Measurements from ENCODE around the gene PTH1R.

DNA sequence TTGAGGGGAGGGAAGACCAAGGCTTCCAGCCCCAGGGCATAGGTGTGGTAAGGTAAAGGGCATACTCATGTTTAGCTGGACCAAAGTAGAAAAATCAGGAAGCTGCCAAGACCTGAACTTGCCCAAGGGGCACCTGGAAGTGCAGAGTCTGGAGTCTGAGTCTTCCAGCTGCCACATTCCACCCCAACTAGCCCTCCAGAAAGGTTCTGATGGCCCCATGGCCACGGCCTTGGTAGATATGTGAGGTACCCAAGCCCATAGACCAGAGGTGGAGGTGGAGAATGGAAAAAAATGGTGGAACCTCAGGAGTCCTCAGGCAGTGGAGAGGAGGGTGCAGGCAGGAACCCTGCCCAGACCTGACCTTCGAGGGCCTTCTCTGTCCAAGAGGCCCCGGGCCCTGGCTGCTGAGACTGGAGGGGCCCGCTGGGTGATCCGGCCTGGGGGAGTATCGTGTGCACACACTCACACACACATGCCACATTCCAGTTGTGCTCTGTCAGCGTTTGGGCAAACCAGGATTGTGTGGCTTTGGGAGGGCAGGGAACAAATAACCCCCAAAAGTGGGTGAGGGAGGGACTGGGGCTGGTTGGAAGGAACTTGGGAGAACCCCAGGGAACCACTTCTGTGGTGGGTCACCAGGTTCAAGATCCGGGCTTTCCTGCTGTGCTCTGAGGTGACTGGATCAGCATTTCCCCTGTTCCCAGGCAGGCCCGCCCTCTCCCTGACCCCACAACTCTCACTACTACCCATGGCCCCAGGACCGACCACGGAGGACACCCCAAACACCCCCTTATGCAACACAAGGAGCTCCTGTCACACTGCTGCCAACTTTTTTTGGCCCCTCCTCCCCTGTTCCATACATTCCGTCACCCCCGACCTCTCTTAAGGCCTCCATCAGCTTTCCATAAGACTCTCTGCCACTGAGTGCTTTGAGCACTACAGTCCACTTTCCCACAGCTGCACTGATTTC lies 25.9 kb upstream of the PTH1R start:
- TF ChIP-seq POLR2AphosphoS5 (IDR thresholded peaks at IDR 0.05) = no peak
- no peak for TF ChIP-seq CTCF (IDR thresholded peaks at IDR 0.05)
- no peak for TF ChIP-seq POLR2A (IDR thresholded peaks at IDR 0.05)
- no peak for TF ChIP-seq EP300 (IDR thresholded peaks at IDR 0.05)

All from upper lobe of left lung (tissue), 4 donors.